ENCODE measurements around the gene RFX8.

Gene RFX8

GRCh38 chr2:101405351-101405899 lies 69.5 kb downstream of the RFX8 start:
- no peak for DNase-seq

- no peak for DNase-seq
Observed at GRCh38 chr2:101403745-101404144, 71.2 kb downstream of the RFX8 start.

- no peak for DNase-seq
Observed at GRCh38 chr2:101402630-101403029, 72.3 kb downstream of the RFX8 start.

GRCh38 chr2:101401906-101402305 lies 73.0 kb downstream of the RFX8 start:
- no peak for DNase-seq

GRCh38 chr2:101401326-101401665 lies 73.6 kb downstream of the RFX8 start:
- no peak for DNase-seq

GRCh38 chr2:101400506-101401325 lies 74.2 kb downstream of the RFX8 start:
- no peak for DNase-seq

- DNase-seq, result no peak
Observed at GRCh38 chr2:101400048-101400447, 74.9 kb downstream of the RFX8 start.

GRCh38 chr2:101399021-101399799 lies 75.7 kb downstream of the RFX8 start:
- DNase-seq, result no peak

- no peak for DNase-seq
Observed at GRCh38 chr2:101398116-101398821, 76.6 kb downstream of the RFX8 start.

GRCh38 chr2:101396316-101396717 lies 78.6 kb downstream of the RFX8 start:
- no peak for DNase-seq

GRCh38 chr2:101395545-101396315 lies 79.2 kb downstream of the RFX8 start:
- DNase-seq, result no peak

GRCh38 chr2:101388232-101388631 lies 86.7 kb downstream of the RFX8 start:
- no peak for DNase-seq

- peak; percentile 11 for DNase-seq
Observed at GRCh38 chr2:101387151-101387834, 87.6 kb downstream of the RFX8 start, which contains the start of gene CREG2. TSS of gene CREG2 (minus strand) at chr2:101387503. CDS start at chr2:101387457, 46 bp downstream.

GRCh38 chr2:101386599-101387150 lies 88.2 kb downstream of the RFX8 start:
- DNase-seq, result no peak

- no peak for DNase-seq
Observed at GRCh38 chr2:101383016-101383541, 91.8 kb downstream of the RFX8 start.

- DNase-seq, result no peak
Observed at GRCh38 chr2:101382442-101382841, 92.5 kb downstream of the RFX8 start.

- DNase-seq, result no peak
Observed at GRCh38 chr2:101380376-101380775, 94.5 kb downstream of the RFX8 start.

- DNase-seq, result no peak
Observed at GRCh38 chr2:101379091-101379490, 95.8 kb downstream of the RFX8 start.

GRCh38 chr2:101375653-101376052 lies 99.3 kb downstream of the RFX8 start:
- no peak for DNase-seq

- no peak for DNase-seq
Observed at GRCh38 chr2:101374821-101375561, 99.9 kb downstream of the RFX8 start.
